AG10803 (cell line): ENCODE measurements around the gene FBXO28.

Experiments
- DNase-seq: peaks from one replicate; pipeline ENCODE4 v3.0.0; 2010; ENCODE audit warnings: low read depth
- H3K4me3 ChIP-seq: 2 replicates; pipeline ENCODE4 v1.5.1; 2011; ENCODE audit warnings: mild to moderate bottlenecking, low read length, control low read depth
- CTCF ChIP-seq: conservative IDR thresholded peaks from 2 replicates; pipeline ENCODE4 v1.5.1; 2011; ENCODE audit warnings: mild to moderate bottlenecking, low read length, control low read depth, inconsistent platforms

The FBXO28 gene

GRCh38 chr1:224095339-224095738 is 18.6 kb upstream of the FBXO28 start:
- no peak for DNase-seq
- no peak overlapping the region for H3K4me3 ChIP-seq
- TF ChIP-seq CTCF, result no peak

- no peak overlapping the region for H3K4me3 ChIP-seq
- TF ChIP-seq CTCF, result no peak
- no peak for DNase-seq
Measured at GRCh38 chr1:224095867-224096266, 18.0 kb upstream of the FBXO28 start.

GRCh38 chr1:224096773-224097172 is 17.1 kb upstream of the FBXO28 start:
- no peak overlapping the region for H3K4me3 ChIP-seq
- no peak for DNase-seq
- TF ChIP-seq CTCF, result no peak

- DNase-seq, result no peak
- TF ChIP-seq CTCF, result no peak
- no peak overlapping the region for H3K4me3 ChIP-seq
Measured at GRCh38 chr1:224098007-224098406, 15.9 kb upstream of the FBXO28 start.

- DNase-seq, result peak; percentile 45
- TF ChIP-seq CTCF, result peak; percentile 56
- no peak overlapping the region for H3K4me3 ChIP-seq
Measured at GRCh38 chr1:224106568-224107281, 7.2 kb upstream of the FBXO28 start.

- H3K4me3 ChIP-seq, result no peak overlapping the region
Measured at GRCh38 chr1:224107282-224107625, 6.7 kb upstream of the FBXO28 start.

More at GRCh38 chr1:224107282-224107625, 6.7 kb upstream of the FBXO28 start:
- no peak for DNase-seq
- TF ChIP-seq CTCF, result no peak
